SK-N-SH (cell line): Measurements from ENCODE around the gene TXNL4B. TPM values are rescaled to one million over a fixed set of nuclear protein-coding genes. Genes with fewer than 3 reads are reported as not detected.

Source experiments
- CTCF ChIA-PET: fragments of 300-600, 350-600 bp; formaldehyde crosslinking; extraction: SDS; loops from one replicate; lab custom pipeline; 2021; lab: Yijun Ruan, JAX
- POLR2A ChIA-PET: fragments of 350-600 bp; sonication (Branson Sonifier 250); formaldehyde crosslinking; extraction: SDS; loops from one replicate; lab custom pipeline; 2020; ENCODE audit warnings: antibody characterized with exemption, inconsistent platforms; lab: Yijun Ruan, JAX
- DNase-seq: peaks from one replicate; pipeline ENCODE4 v3.0.0; 2012
- H2AFZ ChIP-seq: fragments of 200-600 bp; sonication (generic); 2 replicates; pipeline ENCODE4 v1.8.1; 2016; ENCODE audit warnings: antibody characterized with exemption, mild to moderate bottlenecking, low read depth
- H3F3A ChIP-seq: fragments of 200-600 bp; sonication (generic); replicated peaks from 2 replicates; pipeline ENCODE3; 2016; ENCODE audit warnings: antibody characterized with exemption, mild to moderate bottlenecking; ENCODE audit not compliant: insufficient read depth
- H3K27ac ChIP-seq, 2 experiments: fragments of 200-500 bp in 1 of 2; fragments of 200-600 bp in 1 of 2; sonication (Bioruptor generic) in 1 of 2; sonication (generic), shearing (Covaris generic) in 1 of 2; 2 replicates each; pipeline versions ENCODE4 v1.5.1 to v1.6.1; 2014 to 2016; ENCODE audit warnings: low read depth in 2 of 2, inconsistent platforms in 1 of 2, low read length in 1 of 2, mild to moderate bottlenecking in 1 of 2, mixed read lengths in 1 of 2
- H3K27me3 ChIP-seq: fragments of 200-600 bp; sonication (generic), shearing (Covaris generic); 2 replicates; pipeline ENCODE4 v1.6.1; 2016; ENCODE audit warnings: mixed run types; ENCODE audit not compliant: insufficient read depth
- H3K36me3 ChIP-seq, 2 experiments: fragments of 200-500 bp in 1 of 2; fragments of 200-600 bp in 1 of 2; sonication (Bioruptor generic) in 1 of 2; sonication (generic) in 1 of 2; replicated peaks in 1 of 2; 2 replicates each; pipeline versions ENCODE3 to v1.5.1; 2014 to 2016; ENCODE audit warnings: low read length in 1 of 2, mild to moderate bottlenecking in 1 of 2; ENCODE audit not compliant: insufficient read depth in 2 of 2, control insufficient read depth in 1 of 2
- H3K4me1 ChIP-seq, 2 experiments: fragments of 200-500 bp in 1 of 2; fragments of 200-600 bp in 1 of 2; sonication (Bioruptor generic) in 1 of 2; sonication (generic), shearing (Covaris generic) in 1 of 2; 2 replicates each; pipeline versions ENCODE4 v1.5.1 to v1.6.1; 2014 to 2016; ENCODE audit warnings: low read depth in 1 of 2, low read length in 1 of 2, mixed run types in 1 of 2; ENCODE audit not compliant: insufficient read depth in 2 of 2, control insufficient read depth in 1 of 2
- H3K4me2 ChIP-seq: fragments of 200-600 bp; sonication (generic), shearing (Covaris generic); 2 replicates; pipeline ENCODE4 v1.6.1; 2017; ENCODE audit warnings: mixed run types
- H3K4me3 ChIP-seq, 2 experiments: fragments of 200-500 bp in 1 of 2; fragments of 200-600 bp in 1 of 2; sonication (Bioruptor generic) in 1 of 2; sonication (generic), shearing (Covaris generic) in 1 of 2; 2 replicates each; pipeline versions ENCODE4 v1.5.1 to v1.8.1; 2014 to 2016; ENCODE audit warnings: low read depth in 2 of 2, inconsistent platforms in 1 of 2, low read length in 1 of 2, mild to moderate bottlenecking in 1 of 2, mixed read lengths in 1 of 2, moderate library complexity in 1 of 2
- H3K79me2 ChIP-seq: fragments of 200-600 bp; sonication (generic); 2 replicates; pipeline ENCODE4 v1.8.1; 2017; ENCODE audit warnings: mild to moderate bottlenecking; ENCODE audit not compliant: insufficient read depth
- H3K9ac ChIP-seq: fragments of 200-600 bp; sonication (generic); 2 replicates; pipeline ENCODE4 v1.6.1; 2017; ENCODE audit warnings: mixed run types
- H3K9me2 ChIP-seq: fragments of 200-600 bp; sonication (generic); 2 replicates; pipeline ENCODE4 v1.6.1; 2017; ENCODE audit warnings: mixed run types
- H3K9me3 ChIP-seq: fragments of 200-600 bp; sonication (generic); 2 replicates; pipeline ENCODE4 v1.6.1; 2017; ENCODE audit warnings: mixed run types, mild to moderate bottlenecking, moderate library complexity
- H4K20me1 ChIP-seq: fragments of 200-600 bp; sonication (generic); 2 replicates; pipeline ENCODE4 v1.6.1; 2017; ENCODE audit warnings: mild to moderate bottlenecking, mixed run types; ENCODE audit not compliant: insufficient read depth
- CHD2 ChIP-seq: fragments of 150-350 bp; IDR thresholded peaks from 2 replicates; pipeline ENCODE4 v1.6.1; 2018; ENCODE audit warnings: low read length; ENCODE audit not compliant: partially characterized antibody
- ELF1 ChIP-seq: IDR thresholded peaks from 2 replicates; pipeline ENCODE4 v1.4.0; 2012
- EP300 ChIP-seq, 2 experiments: IDR thresholded peaks; 2 replicates each; pipeline versions ENCODE4 v1.4.0 to v1.6.1; 2012; ENCODE audit warnings: borderline replicate concordance in 1 of 2, low read depth in 1 of 2, low read length in 1 of 2
- EZH2phosphoT487 ChIP-seq: fragments of 200-600 bp; sonication (generic); IDR thresholded peaks from 2 replicates; pipeline ENCODE4 v1.6.1; 2017; ENCODE audit warnings: low read depth, mixed run types, mild to moderate bottlenecking, antibody characterized with exemption, moderate library complexity, borderline replicate concordance
- FOSL2 ChIP-seq: IDR thresholded peaks from 2 replicates; pipeline ENCODE4 v1.4.0; 2012; ENCODE audit warnings: low read depth, mild to moderate bottlenecking, moderate library complexity, borderline replicate concordance
- FOXM1 ChIP-seq: IDR thresholded peaks from 2 replicates; pipeline ENCODE4 v1.4.0; 2012; ENCODE audit warnings: low read depth, mild to moderate bottlenecking
- JUND ChIP-seq: IDR thresholded peaks from 2 replicates; pipeline ENCODE4 v1.4.0; 2012
- MEF2A ChIP-seq: IDR thresholded peaks from 2 replicates; pipeline ENCODE4 v1.4.0; 2012; ENCODE audit warnings: low read depth, borderline replicate concordance
- NFIC ChIP-seq: IDR thresholded peaks from 2 replicates; pipeline ENCODE4 v1.4.0; 2012; ENCODE audit warnings: borderline replicate concordance
- NRF1 ChIP-seq: IDR thresholded peaks from 2 replicates; pipeline ENCODE4 v1.6.1; 2012; ENCODE audit warnings: low read depth, mild to moderate bottlenecking, low read length
- POLR2AphosphoS5 ChIP-seq: IDR thresholded peaks from 2 replicates; pipeline ENCODE4 v1.6.1; 2012; ENCODE audit warnings: low read depth, low read length
- RCOR1 ChIP-seq: fragments of 150-350 bp; IDR thresholded peaks from 2 replicates; pipeline ENCODE4 v1.6.1; 2017; ENCODE audit warnings: antibody characterized with exemption, low read length
- RFX5 ChIP-seq: IDR thresholded peaks from 2 replicates; pipeline ENCODE4 v1.6.1; 2012; ENCODE audit warnings: mild to moderate bottlenecking, improper control_type of control experiment, low read length
- SIN3A ChIP-seq: IDR thresholded peaks from 2 replicates; pipeline ENCODE4 v1.6.1; 2012; ENCODE audit warnings: low read depth, mild to moderate bottlenecking, low read length, moderate library complexity, borderline replicate concordance
- SMC3 ChIP-seq: IDR thresholded peaks from 2 replicates; pipeline ENCODE4 v1.6.1; 2012; ENCODE audit warnings: low read depth, low read length, improper control_type of control experiment
- TAF1 ChIP-seq: IDR thresholded peaks from 2 replicates; pipeline ENCODE4 v1.6.1; 2012; ENCODE audit warnings: low read depth, mild to moderate bottlenecking, low read length, moderate library complexity, borderline replicate concordance
- TCF12 ChIP-seq: IDR thresholded peaks from 2 replicates; pipeline ENCODE4 v1.4.0; 2012
- WGBS: methylation state at CpG from one replicate; pipeline ENCODE4 v1.1.6; 2017; ENCODE audit warnings: low lambda C conversion rate; 5-methylcytosine and 5-hydroxymethylcytosine counted together
- polyA plus RNA-seq, 3 experiments: library from polyadenylated mRNA; depleted of rRNA; stranded (reverse); fragments of >200 nt; gene quantifications; 2 replicates each; pipeline ENCODE4 v1.2.3, GENCODE V29; 2012
- TF ChIP-seq, protein P1 (sequence below): fragments of 200-600 bp; sonication (generic); IDR thresholded peaks from 2 replicates; pipeline ENCODE4 v1.6.1; 2017; ENCODE audit warnings: antibody characterized with exemption, mild to moderate bottlenecking, moderate library complexity
- TF ChIP-seq, protein P2 (sequence below): IDR thresholded peaks from 2 replicates; pipeline ENCODE4; 2012
- TF ChIP-seq, protein P3 (sequence below): IDR thresholded peaks from 2 replicates; pipeline ENCODE4 v1.4.0; 2012; ENCODE audit warnings: low read depth, borderline replicate concordance
- TF ChIP-seq, protein P4 (sequence below): fragments of 150-350 bp; IDR thresholded peaks from 2 replicates; pipeline ENCODE4 v1.6.1; 2017; ENCODE audit warnings: antibody characterized with exemption, low read length, low read depth, borderline replicate concordance

The TXNL4B gene
- polyA plus RNA-seq, 1 of the 3 experiments (the other 2 are of a cell fraction): 8.9 TPM

DNA sequence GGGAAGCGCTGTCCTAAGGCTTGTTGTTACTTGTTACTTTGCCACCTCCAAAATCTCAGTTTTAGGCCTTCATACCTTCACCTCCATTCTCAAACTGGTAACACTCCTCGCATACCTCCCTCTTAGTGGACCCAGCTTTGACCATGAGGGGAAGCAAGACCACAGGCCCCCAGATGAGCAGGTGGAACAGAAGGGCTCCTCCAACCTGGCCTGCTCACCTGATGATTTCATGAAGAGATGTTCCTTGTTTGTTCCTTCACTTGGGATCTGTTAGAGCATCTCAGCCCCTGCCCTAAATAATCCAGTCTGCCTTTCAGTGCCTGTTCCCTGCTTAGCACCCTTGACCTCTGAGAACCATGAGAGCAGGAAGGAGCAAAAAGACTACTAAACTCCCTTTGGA lies 28.9 kb upstream of the TXNL4B start:
- Histone ChIP-seq H2AFZ (no peak overlapping the region), H3K27me3 (no peaks in the 10 kb centered on the region), H3K9me3 (no peaks in the 10 kb centered on the region), H3K4me2 (no peak overlapping the region), H3K4me1 (peaks cover 0 to 9% of the 10 kb centered on the region in 2 experiments; a peak in 2 of 4 replicates), H3K27ac (no peak overlapping the region), H3K4me3 (no peak overlapping the region), H3F3A (no peaks in the 10 kb centered on the region), H3K79me2 (no peaks in the 10 kb centered on the region), H3K36me3 (no peaks in the 10 kb centered on the region), H4K20me1 (no peaks in the 10 kb centered on the region), H3K9me2 (no peaks in the 10 kb centered on the region), H3K9ac (no peak overlapping the region)
- POLR2A ChIA-PET: no interaction called here
- WGBS: 100% methylated on average over 2 of the region's 2 CpGs
- no peak for DNase-seq
- CTCF ChIA-PET: interaction anchor here (0.6 to 1.8 kb wide), 3 partner anchors 345 to 1942 kb away, joined by 3 to 8 read pairs (median 3); no protein-coding TSS in a partner anchor
- TF ChIP-seq, protein P1, sequence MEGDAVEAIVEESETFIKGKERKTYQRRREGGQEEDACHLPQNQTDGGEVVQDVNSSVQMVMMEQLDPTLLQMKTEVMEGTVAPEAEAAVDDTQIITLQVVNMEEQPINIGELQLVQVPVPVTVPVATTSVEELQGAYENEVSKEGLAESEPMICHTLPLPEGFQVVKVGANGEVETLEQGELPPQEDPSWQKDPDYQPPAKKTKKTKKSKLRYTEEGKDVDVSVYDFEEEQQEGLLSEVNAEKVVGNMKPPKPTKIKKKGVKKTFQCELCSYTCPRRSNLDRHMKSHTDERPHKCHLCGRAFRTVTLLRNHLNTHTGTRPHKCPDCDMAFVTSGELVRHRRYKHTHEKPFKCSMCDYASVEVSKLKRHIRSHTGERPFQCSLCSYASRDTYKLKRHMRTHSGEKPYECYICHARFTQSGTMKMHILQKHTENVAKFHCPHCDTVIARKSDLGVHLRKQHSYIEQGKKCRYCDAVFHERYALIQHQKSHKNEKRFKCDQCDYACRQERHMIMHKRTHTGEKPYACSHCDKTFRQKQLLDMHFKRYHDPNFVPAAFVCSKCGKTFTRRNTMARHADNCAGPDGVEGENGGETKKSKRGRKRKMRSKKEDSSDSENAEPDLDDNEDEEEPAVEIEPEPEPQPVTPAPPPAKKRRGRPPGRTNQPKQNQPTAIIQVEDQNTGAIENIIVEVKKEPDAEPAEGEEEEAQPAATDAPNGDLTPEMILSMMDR: no peak
- TF ChIP-seq TCF12: no peak
- TF ChIP-seq POLR2AphosphoS5: no peak
- TF ChIP-seq NFIC: no peak
- no peak for TF ChIP-seq SMC3
- TF ChIP-seq MEF2A: no peak
- no peak for TF ChIP-seq TAF1
- TF ChIP-seq SIN3A: no peak
- no peak for TF ChIP-seq EP300 (IDR thresholded peaks at IDR 0.05; ENCODE audit: borderline replicate concordance in 1 of 2, low read depth in 1 of 2, low read length in 1 of 2)
- TF ChIP-seq, protein P2, sequence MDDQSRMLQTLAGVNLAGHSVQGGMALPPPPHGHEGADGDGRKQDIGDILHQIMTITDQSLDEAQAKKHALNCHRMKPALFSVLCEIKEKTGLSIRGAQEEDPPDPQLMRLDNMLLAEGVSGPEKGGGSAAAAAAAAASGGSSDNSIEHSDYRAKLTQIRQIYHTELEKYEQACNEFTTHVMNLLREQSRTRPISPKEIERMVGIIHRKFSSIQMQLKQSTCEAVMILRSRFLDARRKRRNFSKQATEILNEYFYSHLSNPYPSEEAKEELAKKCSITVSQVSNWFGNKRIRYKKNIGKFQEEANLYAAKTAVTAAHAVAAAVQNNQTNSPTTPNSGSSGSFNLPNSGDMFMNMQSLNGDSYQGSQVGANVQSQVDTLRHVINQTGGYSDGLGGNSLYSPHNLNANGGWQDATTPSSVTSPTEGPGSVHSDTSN: no peak
- TF ChIP-seq CHD2: no peak
- TF ChIP-seq, all 33 proteins: peak for 0

DNA sequence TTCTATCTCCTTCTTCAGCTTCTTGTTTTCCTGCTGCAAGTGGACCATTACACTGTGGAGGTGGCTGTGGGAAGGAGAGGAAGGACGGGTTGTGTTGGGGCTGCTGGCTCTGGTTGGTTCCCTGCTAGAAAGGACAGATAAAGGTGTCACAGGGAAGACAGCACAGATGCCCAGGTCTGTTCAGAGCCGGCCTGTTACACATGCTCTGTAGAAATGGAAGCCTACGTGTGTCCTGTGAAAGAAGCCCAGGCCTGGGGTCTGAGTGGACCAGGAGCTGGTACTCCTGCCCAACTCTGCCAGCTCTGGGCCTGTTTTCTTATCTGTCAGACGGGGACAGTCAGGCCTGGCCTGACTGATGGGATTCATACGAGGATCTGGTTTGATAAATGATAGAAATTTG lies 26.6 kb upstream of the TXNL4B start:
- Histone ChIP-seq H3K9me3 (no peaks in the 10 kb centered on the region), H3K4me1 (peaks cover 0 to 2% of the 10 kb centered on the region in 2 experiments; a peak in 2 of 4 replicates), H3K79me2 (no peaks in the 10 kb centered on the region), H3K36me3 (peaks cover 0 to 4% of the 10 kb centered on the region in 2 experiments), H4K20me1 (no peaks in the 10 kb centered on the region), H3K27ac (no peak overlapping the region), H3K27me3 (no peaks in the 10 kb centered on the region), H3K9me2 (no peaks in the 10 kb centered on the region), H3F3A (no peaks in the 10 kb centered on the region), H3K4me2 (no peak overlapping the region), H3K4me3 (no peak overlapping the region), H3K9ac (no peak overlapping the region), H2AFZ (no peak overlapping the region)
- WGBS: 80% methylated on average over 5 of the region's 5 CpGs
- no peak for DNase-seq
- CTCF ChIA-PET: no interaction called here
- TF ChIP-seq, protein P3, sequence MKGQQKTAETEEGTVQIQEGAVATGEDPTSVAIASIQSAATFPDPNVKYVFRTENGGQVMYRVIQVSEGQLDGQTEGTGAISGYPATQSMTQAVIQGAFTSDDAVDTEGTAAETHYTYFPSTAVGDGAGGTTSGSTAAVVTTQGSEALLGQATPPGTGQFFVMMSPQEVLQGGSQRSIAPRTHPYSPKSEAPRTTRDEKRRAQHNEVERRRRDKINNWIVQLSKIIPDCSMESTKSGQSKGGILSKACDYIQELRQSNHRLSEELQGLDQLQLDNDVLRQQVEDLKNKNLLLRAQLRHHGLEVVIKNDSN: no peak
- no peak for TF ChIP-seq FOXM1
- no peak for TF ChIP-seq POLR2AphosphoS5
- no peak for TF ChIP-seq FOSL2
- TF ChIP-seq, protein P4, sequence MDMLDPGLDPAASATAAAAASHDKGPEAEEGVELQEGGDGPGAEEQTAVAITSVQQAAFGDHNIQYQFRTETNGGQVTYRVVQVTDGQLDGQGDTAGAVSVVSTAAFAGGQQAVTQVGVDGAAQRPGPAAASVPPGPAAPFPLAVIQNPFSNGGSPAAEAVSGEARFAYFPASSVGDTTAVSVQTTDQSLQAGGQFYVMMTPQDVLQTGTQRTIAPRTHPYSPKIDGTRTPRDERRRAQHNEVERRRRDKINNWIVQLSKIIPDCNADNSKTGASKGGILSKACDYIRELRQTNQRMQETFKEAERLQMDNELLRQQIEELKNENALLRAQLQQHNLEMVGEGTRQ: no peak
- no peak for TF ChIP-seq JUND
- no peak for TF ChIP-seq NRF1
- TF ChIP-seq ELF1: no peak
- no peak for TF ChIP-seq RCOR1
- no peak for TF ChIP-seq EZH2phosphoT487
- no peak for TF ChIP-seq SIN3A
- TF ChIP-seq RFX5: no peak
- TF ChIP-seq MEF2A: no peak
- TF ChIP-seq, protein P1: no peak
- POLR2A ChIA-PET: interaction anchor here (0.6 kb wide), 1 partner anchor 228 kb away, joined by 6 read pairs; no protein-coding TSS in a partner anchor
